Stimulated activated CD4-positive, alpha-beta T cell treated with anti-CD3 and anti-CD28 coated beads, Interleukin-2, amount 100 ng/mL, for 48 hours (primary cell): ENCODE results near the gene CPSF4L.

Experiments used
- DNase-seq, 2 donors: peaks; one replicate each; pipeline ENCODE4 v3.0.0-alpha.2; 2020

The CPSF4L gene

GRCh38 chr17:73199751-73200317 is 61.8 kb downstream of the CPSF4L start:
- no peak for DNase-seq

GRCh38 chr17:73198930-73199260 is 62.8 kb downstream of the CPSF4L start:
- no peak for DNase-seq
